GM21526 (cell line): ENCODE data around the gene RHOF.
"Not testable (repeated sequence)": the region's sequence is repeated elsewhere in the genome, so short reads cannot be mapped to it uniquely, and the experiment has no call there.

Source experiments
- ATAC-seq: cut with Tn5 transposase; IDR thresholded peaks from one replicate; pipeline ENCODE4 v1.9.1; 2021; ENCODE audit warnings: moderate library complexity; ENCODE audit not compliant: unreplicated experiment, low FRiP score

RHOF gene

DNA sequence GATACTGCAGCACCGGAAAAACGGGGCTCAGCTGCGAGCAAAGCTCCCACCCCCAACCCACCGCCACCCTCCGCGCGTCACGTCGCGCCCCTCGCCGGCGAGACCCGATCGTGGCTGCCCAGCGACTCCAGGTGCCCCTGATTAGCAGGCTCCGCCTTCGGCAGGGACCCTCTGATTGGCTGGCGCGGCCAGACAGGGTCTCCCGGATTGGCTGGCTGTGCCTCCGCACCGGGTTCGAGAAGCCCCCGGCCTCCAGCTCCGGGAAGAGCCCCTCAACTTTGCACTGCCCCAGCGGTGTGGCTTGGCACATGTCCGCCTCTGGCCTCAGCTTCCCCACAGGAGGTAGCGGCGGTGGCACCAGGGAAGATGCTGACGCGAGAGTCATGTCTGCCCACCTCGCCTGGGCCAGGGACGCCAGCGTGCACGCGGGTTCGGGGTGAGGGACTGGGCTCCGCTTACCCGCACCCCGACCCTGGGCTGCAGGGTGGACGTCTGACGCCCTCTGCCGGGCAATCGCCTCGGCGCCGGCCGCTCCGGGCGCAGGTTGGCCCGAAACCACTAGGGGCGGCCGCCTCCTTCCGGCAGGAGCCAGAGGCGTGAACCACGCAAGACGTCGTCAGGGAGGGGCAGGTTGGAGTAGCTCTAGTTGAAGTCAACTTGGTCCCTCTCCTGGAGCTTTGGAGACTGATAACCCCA lies 498 bp upstream of the RHOF start:
- peak; percentile 46 for ATAC-seq

DNA sequence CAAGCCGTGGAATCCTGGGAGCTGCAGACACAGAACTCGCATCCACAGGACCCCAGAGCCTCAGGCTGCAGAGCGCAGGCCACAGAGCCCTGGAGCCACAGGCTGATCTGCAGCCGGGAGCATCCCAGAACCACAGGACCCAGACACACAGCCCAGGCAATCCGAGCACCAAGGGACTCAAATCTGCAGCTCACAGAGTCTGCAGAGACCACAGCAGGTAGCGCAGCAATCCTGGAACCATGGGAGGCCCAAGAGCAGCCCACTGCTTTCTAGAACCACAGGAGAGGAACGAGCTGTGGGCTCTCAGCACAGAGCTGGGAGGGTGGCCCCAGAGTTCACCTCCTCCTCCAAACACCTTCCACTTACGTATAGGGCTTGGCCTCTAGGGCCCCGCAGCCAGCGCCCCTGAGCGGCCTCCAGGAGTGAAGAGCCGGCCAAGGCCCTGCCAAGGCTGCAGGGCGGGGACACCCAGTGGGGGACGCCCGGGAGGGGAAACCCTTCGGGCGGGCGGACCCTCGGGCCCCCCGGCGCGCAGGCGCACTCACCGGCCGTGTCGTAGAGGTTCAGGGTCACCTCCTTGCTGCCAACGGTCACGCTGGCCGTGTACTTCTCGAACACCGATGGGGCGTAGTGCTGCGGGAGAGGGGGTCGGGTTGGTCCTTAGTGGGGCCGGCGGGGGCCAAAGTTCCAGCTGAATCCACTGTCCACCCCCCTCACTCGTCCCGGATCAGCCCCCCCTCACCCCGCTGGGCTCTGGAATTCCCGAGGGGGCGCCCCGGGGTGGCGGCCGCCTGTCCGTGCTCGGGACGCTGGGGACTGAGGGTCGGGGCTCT lies 665 bp downstream of the RHOF start:
- ATAC-seq: no peak

GRCh38 chr12:121791671-121792551 lies 1.6 kb downstream of the RHOF start:
- ATAC-seq: no peak

GRCh38 chr12:121790785-121791184 lies 2.7 kb downstream of the RHOF start:
- not testable (repeated sequence) for ATAC-seq

DNA sequence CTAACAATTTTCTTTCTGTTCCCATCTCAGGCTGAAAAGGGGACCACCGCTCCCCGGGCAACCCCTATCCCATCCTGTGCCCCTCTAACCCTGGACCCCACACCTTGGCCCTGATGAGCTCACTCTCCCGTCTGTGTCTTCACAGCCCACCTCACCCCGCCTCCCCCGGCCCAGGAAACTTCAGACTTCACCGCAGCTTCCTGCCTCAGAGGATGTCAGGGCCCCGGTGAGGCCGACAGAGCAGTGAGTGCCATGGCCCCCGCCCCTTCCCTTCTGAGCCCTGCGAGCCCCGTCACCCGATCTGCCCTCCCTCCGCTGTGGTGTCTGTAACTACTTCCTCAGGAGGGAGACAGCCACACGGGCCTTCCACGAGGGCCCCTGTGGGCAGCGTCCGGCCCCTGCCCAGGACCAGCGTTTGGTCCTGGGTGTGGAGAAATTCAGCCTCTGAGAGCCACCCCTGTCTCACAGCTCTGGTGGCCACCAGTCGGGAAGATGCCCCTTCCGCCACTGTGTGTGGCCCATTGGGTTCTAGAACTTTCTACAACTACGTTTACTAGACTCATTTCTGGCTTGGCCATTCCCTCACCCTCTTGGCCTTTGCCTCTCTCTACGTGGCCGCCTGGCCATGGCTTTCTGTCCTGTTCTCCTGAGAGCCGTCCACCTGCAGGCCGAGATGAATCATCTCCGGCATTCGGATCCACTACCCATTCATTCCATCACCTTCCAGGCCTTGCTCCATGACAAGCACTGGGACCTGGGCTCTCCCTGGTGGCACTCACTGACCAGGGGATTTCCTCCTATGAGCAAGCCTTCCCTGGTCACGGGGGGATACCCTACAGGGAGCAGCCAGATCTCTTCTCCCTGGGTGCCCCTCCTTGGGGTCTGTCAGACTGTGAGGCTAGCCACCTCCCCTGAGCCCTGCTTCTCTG lies 3.4 kb downstream of the RHOF start:
- peak; percentile 39 for ATAC-seq

DNA sequence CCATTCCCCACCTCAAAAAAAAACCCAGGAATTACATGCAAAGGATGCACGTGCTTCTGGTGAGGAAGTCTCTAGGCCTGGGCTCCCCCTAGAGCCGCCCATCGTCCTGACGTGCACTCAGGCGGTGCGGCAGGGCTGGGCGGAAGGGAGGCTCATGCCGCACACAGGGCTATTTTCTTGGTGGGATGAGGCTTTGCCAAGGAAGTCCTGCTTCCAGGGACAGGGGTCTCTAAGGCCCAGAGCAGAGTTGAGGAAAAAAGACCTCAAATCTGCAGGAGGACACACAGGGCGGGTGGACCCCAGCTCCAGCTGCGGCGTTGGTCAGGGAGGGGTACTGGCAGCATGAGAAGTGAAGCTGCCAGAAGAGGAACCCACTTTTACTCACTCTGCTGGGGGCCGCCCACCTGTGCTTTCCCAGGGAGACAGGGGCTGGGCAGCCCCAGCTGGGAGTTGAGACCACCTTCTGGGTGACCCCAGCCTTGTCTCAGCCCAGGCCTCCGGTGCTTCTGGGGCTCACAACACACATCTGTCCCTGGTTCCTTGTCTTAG lies 4.2 kb downstream of the RHOF start:
- no peak for ATAC-seq

DNA sequence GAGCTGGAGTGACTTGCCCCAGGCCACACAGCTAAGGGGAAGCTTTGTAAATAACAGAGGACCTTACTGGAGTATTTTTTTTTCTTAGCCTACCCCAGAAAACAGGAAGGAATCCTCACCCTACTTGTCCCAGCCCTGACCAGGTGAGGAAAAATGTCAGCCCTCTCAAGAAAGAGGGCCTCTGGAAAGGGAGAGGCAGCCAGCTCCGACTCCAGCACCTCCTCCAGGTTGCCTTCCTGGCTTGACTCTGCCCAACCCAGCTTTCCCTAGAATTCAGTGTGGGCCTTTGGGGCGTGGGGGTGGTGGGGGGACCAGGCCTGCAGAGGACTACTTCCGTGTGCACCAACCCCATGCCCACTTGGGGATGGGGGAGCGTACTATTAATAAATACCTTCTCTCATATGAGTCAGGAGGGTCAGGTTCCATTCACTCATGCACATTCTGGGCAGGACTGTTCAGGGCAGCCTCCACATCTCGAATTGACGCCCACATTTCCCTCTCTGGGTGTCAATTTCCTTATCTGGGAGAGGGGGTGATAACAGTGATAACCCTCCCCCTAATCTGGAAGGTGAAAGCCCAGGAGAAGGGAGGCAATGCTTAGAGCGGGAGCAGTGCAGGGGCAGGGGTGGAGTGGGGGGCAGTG lies 5.2 kb downstream of the RHOF start:
- no peak for ATAC-seq

DNA sequence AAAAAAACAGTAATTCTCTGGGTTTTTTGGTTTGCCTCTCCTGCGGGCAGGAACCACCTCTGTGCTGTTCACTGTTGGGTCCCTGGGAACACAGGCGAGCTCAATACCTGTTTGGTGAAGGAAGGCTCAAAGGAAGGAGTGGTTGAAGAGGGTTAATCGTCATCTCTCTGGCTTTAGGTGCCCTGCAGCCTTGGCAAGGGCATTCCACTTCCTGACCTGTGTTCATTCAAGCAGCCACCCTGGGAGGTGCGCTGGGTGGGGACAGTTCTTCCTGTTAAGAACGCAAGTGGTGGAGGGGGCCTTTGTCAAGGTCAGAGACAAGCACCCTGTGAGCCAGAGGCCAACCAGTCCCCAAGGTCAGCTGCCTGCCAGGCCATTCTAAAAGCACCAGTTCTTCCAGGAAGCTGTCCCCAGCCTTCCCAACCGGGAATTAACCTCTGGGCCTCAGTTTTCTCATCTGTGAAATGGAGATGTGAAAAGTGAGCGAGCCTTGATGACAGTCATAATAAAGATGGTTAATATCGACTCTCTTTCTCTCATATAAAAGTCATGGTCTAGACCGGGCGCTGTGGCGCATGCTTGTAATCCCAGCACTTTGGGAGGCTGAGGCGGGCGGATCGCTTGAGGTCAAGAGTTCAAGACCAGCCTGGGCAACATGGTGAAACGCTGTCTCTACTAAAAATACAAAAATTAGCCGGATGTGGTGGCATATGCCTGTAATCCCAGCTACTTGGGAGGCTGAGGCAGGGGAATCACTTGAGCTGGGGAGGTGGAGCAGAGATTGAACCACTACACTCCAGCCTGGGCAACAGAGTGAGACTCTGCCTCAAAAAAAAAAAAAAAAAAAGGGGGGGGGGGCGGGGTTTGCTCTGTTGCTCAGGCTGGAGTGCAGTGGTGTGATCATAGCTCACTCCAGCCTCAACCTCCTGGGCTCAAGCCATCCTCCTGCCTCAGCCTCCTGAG lies 6.1 kb downstream of the RHOF start:
- ATAC-seq: no peak

- ATAC-seq: no peak
Observed at GRCh38 chr12:121786440-121786825, 7.1 kb downstream of the RHOF start.

GRCh38 chr12:121784460-121784859 lies 9.0 kb downstream of the RHOF start:
- no peak for ATAC-seq

DNA sequence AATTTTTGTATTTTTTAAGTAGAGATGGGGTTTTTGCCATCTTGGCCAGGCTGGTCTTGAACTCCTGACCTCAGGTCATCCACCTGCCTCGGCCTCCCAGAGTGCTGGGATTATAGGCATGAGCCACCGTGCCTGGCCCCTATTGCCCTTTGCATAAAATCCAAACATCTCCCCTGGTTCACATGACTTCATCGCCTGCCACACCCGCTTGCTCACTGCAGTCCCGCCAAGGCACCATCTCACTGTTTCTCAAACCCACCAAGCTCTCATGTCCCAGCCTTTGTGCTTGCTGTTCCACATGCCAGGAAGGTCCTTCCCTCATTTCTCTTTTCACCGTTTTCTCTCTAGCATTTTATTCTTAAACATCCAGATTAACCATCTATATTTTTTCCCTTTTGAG lies 9.7 kb downstream of the RHOF start:
- ATAC-seq: no peak

GRCh38 chr12:121781998-121782979 lies 11.2 kb downstream of the RHOF start:
- ATAC-seq: peak; percentile 41

DNA sequence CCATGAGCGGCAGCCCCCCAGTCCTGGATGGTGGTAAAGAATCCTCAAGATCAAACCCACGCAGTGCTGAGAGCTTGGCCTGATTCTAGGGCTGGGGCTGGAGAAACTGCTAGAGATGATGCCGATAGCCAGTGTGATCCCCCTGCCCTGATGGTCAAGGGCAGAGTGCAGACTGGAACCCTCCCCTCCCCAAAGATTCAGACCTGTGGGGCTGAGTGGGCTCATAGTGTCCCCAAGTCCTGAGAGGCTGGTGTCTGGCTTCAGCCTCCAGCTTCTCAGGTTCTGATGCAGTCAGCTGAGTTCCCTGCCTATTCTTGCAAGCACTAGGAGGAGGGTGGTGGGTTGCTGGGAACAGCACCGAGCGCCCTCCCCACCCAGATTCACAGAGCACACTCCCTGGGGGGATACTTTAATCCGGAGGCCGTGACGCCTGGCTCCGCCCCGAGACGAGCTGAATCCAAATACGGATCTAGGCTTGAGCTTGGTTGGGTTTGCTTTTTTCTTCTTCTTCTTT lies 11.9 kb downstream of the RHOF start:
- peak; percentile 29 for ATAC-seq

DNA sequence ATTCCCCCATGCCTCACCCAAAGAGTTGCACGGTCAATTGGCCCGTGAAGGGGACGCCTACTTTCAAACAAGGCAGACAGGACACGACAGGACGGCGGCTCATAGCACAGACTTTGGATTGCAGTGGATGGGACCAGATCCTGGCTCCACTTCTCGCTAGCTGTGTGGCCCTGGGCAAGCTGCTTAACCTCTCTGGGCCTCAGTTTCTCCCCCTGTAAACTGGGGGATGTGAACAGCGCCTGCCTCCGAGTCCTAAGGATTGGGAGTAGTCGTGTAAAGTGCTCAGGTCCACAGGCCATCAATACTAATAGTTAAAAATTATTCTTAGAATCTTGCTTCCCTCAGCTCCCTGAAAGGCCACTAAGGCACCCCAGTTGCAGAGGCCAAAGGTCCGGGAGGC lies 13.1 kb downstream of the RHOF start:
- no peak for ATAC-seq

GRCh38 chr12:121779422-121779895 lies 14.0 kb downstream of the RHOF start:
- ATAC-seq: no peak

DNA sequence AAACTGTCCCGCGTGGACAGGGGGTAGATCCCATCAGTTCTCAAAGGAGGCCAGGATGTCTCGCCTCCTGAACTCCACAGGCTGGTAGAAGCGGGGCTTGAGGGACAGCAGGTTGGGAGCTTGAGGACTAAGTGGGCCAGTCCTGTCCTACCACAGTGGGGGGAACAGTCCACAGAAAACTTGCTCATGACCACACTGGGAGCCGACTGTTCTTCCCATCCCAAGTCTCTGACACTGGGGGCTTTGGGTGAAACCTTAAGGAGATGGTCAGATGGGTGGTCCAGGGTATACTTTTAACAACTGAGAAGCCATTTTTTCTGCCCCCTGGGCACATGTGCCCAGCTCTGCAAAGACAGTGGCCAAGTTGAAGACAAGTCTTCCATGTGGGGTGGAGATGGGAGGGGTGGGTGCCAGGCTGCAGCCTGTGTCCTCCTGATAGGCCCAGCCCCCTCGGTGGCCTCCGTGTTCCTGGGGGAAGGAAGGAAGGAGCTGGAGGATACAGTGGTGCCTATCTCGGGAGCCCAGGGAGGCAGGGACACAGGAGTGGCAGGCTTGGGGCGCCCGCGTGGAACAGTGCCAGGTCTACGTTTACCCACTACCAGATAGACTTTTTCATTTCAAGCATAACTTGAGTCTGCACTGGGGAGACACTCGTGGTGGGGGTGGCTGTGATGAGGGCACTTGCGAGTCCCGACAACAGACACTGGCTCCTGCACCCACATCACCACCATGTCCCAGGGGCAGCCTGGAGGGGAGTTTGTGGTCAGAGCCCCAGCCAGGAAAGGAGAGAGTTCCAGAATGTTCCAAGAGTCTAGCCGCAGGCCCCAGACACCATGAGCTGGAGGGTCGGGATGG lies 14.7 kb downstream of the RHOF start:
- no peak for ATAC-seq
